ENCODE data around the gene SLC12A4. TPM values are rescaled to one million over a fixed set of nuclear protein-coding genes. Genes with fewer than 3 reads are reported as not detected.

The SLC12A4 gene
- total and polyA plus RNA-seq, 2 experiments from 2014 or later = 19.9 to 53.0 TPM

- TF ChIP-seq, protein P1, sequence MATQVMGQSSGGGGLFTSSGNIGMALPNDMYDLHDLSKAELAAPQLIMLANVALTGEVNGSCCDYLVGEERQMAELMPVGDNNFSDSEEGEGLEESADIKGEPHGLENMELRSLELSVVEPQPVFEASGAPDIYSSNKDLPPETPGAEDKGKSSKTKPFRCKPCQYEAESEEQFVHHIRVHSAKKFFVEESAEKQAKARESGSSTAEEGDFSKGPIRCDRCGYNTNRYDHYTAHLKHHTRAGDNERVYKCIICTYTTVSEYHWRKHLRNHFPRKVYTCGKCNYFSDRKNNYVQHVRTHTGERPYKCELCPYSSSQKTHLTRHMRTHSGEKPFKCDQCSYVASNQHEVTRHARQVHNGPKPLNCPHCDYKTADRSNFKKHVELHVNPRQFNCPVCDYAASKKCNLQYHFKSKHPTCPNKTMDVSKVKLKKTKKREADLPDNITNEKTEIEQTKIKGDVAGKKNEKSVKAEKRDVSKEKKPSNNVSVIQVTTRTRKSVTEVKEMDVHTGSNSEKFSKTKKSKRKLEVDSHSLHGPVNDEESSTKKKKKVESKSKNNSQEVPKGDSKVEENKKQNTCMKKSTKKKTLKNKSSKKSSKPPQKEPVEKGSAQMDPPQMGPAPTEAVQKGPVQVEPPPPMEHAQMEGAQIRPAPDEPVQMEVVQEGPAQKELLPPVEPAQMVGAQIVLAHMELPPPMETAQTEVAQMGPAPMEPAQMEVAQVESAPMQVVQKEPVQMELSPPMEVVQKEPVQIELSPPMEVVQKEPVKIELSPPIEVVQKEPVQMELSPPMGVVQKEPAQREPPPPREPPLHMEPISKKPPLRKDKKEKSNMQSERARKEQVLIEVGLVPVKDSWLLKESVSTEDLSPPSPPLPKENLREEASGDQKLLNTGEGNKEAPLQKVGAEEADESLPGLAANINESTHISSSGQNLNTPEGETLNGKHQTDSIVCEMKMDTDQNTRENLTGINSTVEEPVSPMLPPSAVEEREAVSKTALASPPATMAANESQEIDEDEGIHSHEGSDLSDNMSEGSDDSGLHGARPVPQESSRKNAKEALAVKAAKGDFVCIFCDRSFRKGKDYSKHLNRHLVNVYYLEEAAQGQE (IDR thresholded peaks at IDR 0.05; ENCODE audit: unreplicated experiment) = no peak
- TF ChIP-seq NANOG (IDR thresholded peaks at IDR 0.05; ENCODE audit: borderline replicate concordance) = no peak
- no peak for TF ChIP-seq CREB1 (CRISPR knock-in tag; IDR thresholded peaks at IDR 0.05; ENCODE audit: low read depth)
- TF ChIP-seq, protein P2, sequence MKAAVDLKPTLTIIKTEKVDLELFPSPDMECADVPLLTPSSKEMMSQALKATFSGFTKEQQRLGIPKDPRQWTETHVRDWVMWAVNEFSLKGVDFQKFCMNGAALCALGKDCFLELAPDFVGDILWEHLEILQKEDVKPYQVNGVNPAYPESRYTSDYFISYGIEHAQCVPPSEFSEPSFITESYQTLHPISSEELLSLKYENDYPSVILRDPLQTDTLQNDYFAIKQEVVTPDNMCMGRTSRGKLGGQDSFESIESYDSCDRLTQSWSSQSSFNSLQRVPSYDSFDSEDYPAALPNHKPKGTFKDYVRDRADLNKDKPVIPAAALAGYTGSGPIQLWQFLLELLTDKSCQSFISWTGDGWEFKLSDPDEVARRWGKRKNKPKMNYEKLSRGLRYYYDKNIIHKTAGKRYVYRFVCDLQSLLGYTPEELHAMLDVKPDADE (IDR thresholded peaks at IDR 0.05) = no peak
- no peak for TF ChIP-seq JUNB (IDR thresholded peaks at IDR 0.05; ENCODE audit: unreplicated experiment)
- no peak for TF ChIP-seq ZNF331 (CRISPR knock-in tag; IDR thresholded peaks at IDR 0.05; ENCODE audit: low read depth)
Observed at GRCh38 chr16:67977469-67978227, 9.2 kb upstream of the SLC12A4 start (continued).

DNA sequence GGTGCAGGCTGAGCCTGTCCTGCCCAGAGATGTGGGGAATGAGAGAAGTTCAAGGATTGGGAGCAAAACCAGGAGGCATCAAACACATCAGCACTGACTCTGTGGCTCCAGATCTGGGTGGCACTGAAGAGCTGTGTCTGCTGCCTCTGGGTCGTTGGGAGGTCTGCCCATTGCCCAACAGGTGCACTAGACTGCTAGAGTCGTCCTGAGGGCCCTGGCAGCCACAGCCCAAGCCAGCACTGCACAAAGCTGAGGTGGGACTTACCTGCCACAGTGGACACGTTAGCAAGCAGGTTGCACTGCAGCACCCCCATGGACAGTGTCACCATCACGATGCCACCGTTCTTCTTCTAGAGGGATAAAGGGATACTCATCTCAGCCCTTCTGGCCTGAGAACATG is 8.6 kb upstream of the SLC12A4 start:
- no peaks in the 10 kb centered on the region for H3F3A ChIP-seq (replicated peaks; ENCODE audit: low read depth)
- no peak overlapping the region for H3K4me3 ChIP-seq
- Mint-ChIP-seq H3K4me3 (no peak overlapping the region), H3K9me3 (no peaks in the 10 kb centered on the region), H3K27me3 (ENCODE audit: insufficient read depth, low read depth, poor library complexity) (peaks cover 9% of the 10 kb centered on the region), H3K27ac (no peak overlapping the region), H3K4me1 (no peaks in the 10 kb centered on the region; the same call in 2 of the 3 replicates), H3K36me3 (ENCODE audit: low read depth) (no peaks in the 10 kb centered on the region)
- H4K20me1 ChIP-seq (replicated peaks; ENCODE audit: insufficient read depth) = no peaks in the 10 kb centered on the region
- H2AFZ ChIP-seq = no peak overlapping the region
- no peaks in the 10 kb centered on the region for H3K9me2 ChIP-seq (ENCODE audit: insufficient read depth)
- no peak overlapping the region for H3K27ac ChIP-seq (ENCODE audit: low read depth)
- no peaks in the 10 kb centered on the region for H3K36me3 ChIP-seq (ENCODE audit: insufficient read depth)
- DNase-seq (ENCODE audit: low spot score) = no peak
- no peak for ATAC-seq
- H3K4me2 ChIP-seq = no peak overlapping the region
- H3K79me2 ChIP-seq (replicated peaks; ENCODE audit: insufficient read depth) = no peaks in the 10 kb centered on the region
- H3K4me1 ChIP-seq (ENCODE audit: insufficient read depth) = no peaks in the 10 kb centered on the region
- H3K27me3 ChIP-seq (ENCODE audit: insufficient read depth) = no peaks in the 10 kb centered on the region
- TF ChIP-seq, protein P2 (IDR thresholded peaks at IDR 0.05) = no peak
- TF ChIP-seq JUNB (IDR thresholded peaks at IDR 0.05; ENCODE audit: unreplicated experiment) (no peak), EZH2phosphoT487 (IDR thresholded peaks at IDR 0.05; ENCODE audit: unreplicated experiment) (no peak), EZH2 (IDR thresholded peaks at IDR 0.05; ENCODE audit: low read depth, unreplicated experiment) (no peak), ZNF462 (CRISPR knock-in tag; IDR thresholded peaks at IDR 0.05) (no peak)
